Tibial nerve (tissue), 4 donors: ENCODE data around the gene DHX32. TPM values are rescaled to one million over a fixed set of nuclear protein-coding genes. Genes with fewer than 3 reads are reported as not detected.

Experiments
- DNase-seq, 2 donors: peaks; one replicate each; pipeline ENCODE4 v3.0.0-alpha.2; 2019; ENCODE audit warnings: low spot score in 2 of 2
- H3K27ac ChIP-seq, 4 donors: fragments of 200-600 bp; sonication (generic) in 3 of 4; one replicate each; pipeline ENCODE4 v1.5.1; 2017 to 2019; ENCODE audit warnings: mild to moderate bottlenecking in 1 of 4
- H3K27me3 ChIP-seq, 2 donors: fragments of 200-600 bp; sonication (generic) in 1 of 2; one replicate each; pipeline versions ENCODE4 v1.5.1 to v1.6.0; 2017 to 2019
- H3K36me3 ChIP-seq, 3 donors: fragments of 200-600 bp; sonication (generic); one replicate each; pipeline ENCODE4 v1.5.1; 2018 to 2019
- H3K4me1 ChIP-seq, 4 donors: fragments of 200-600 bp; sonication (generic) in 3 of 4; one replicate each; pipeline ENCODE4 v1.5.1; 2017 to 2019
- H3K4me3 ChIP-seq, 4 donors: fragments of 200-600 bp; sonication (generic) in 3 of 4; one replicate each; pipeline ENCODE4 v1.5.1; 2017 to 2019; ENCODE audit warnings: mild to moderate bottlenecking in 1 of 4, moderate library complexity in 1 of 4
- H3K9me3 ChIP-seq, 4 donors: fragments of 200-600 bp; sonication (generic) in 3 of 4; one replicate each; pipeline ENCODE4 v1.5.1; 2017 to 2019
- EP300 ChIP-seq, 2 donors: sonication (generic); formaldehyde crosslinking; IDR thresholded peaks; one replicate each; pipeline ENCODE4 v1.6.1; 2017; ENCODE audit warnings: antibody characterized with exemption in 2 of 2, mild to moderate bottlenecking in 1 of 2
- POLR2A ChIP-seq, 2 donors: fragments of 450-650 bp; IDR thresholded peaks; one replicate each; pipeline ENCODE4 v1.6.1; 2017; ENCODE audit warnings: antibody characterized with exemption in 2 of 2, mild to moderate bottlenecking in 2 of 2, moderate library complexity in 2 of 2
- WGBS, 2 donors: methylation state at CpG; one replicate each; pipeline ENCODE4 v1.1.5; 2018; 5-methylcytosine and 5-hydroxymethylcytosine counted together
- total RNA-seq, 4 donors: library from RNA; depleted of rRNA; stranded (reverse); fragments of >200 nt; gene quantifications; one replicate each; pipeline ENCODE4 v1.1.0, GENCODE V29; 2016
- TF ChIP-seq, protein P1 (sequence below), 5 experiments: fragments of 200-600 bp in 3 of 5; fragments of 450-650 bp in 2 of 5; sonication (generic) in 3 of 5; IDR thresholded peaks; one replicate each; pipeline ENCODE4 v1.5.1; 2016 to 2019; ENCODE audit warnings: antibody characterized with exemption in 5 of 5, mild to moderate bottlenecking in 3 of 5, moderate library complexity in 2 of 5

DHX32 gene
- total RNA-seq, 4 donors from 2014 or later, result 12.5 to 19.5 (median 15.8) TPM

DNA sequence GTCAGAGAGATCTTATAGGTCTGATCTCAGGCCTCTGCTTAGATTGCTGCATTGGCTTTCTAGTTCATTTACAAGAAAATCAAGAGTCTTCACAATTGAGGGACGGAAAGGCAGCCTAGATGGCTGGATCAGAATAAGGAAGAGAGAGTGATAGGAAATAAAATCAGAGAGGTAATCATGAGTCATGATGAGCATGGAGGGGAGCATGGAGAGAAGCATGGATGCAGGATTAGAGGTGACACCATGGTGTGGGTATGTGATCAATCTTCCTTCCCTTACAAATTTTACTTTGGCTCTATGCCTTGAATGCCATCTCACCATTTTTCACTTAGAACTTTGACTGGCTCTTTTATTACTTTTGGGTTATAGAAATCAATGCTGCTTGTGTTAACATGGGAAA, 56.4 kb downstream of the DHX32 start:
- peaks cover 0 to 29% (median 11%) of the 10 kb centered on the region in 3 donors for H3K36me3 ChIP-seq
- DNase-seq, result no peak
- H3K27ac ChIP-seq, result no peak overlapping the region
- H3K4me1 ChIP-seq, result peaks cover 0 to 48% (median 23%) of the 10 kb centered on the region in 4 donors
- H3K27me3 ChIP-seq, result no peaks in the 10 kb centered on the region
- no peaks in the 10 kb centered on the region for H3K9me3 ChIP-seq
- H3K4me3 ChIP-seq, result peak overlapping the region in 2 of 4 donors; percentile 75 to 95
- TF ChIP-seq EP300 (IDR thresholded peaks at IDR 0.05) (no peak), POLR2A (IDR thresholded peaks at IDR 0.05) (no peak)
- TF ChIP-seq, protein P1, sequence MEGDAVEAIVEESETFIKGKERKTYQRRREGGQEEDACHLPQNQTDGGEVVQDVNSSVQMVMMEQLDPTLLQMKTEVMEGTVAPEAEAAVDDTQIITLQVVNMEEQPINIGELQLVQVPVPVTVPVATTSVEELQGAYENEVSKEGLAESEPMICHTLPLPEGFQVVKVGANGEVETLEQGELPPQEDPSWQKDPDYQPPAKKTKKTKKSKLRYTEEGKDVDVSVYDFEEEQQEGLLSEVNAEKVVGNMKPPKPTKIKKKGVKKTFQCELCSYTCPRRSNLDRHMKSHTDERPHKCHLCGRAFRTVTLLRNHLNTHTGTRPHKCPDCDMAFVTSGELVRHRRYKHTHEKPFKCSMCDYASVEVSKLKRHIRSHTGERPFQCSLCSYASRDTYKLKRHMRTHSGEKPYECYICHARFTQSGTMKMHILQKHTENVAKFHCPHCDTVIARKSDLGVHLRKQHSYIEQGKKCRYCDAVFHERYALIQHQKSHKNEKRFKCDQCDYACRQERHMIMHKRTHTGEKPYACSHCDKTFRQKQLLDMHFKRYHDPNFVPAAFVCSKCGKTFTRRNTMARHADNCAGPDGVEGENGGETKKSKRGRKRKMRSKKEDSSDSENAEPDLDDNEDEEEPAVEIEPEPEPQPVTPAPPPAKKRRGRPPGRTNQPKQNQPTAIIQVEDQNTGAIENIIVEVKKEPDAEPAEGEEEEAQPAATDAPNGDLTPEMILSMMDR (IDR thresholded peaks at IDR 0.05), result no peak
- 69 to 76% methylated on average over 1 of the region's 1 CpG for WGBS, 2 donors

DNA sequence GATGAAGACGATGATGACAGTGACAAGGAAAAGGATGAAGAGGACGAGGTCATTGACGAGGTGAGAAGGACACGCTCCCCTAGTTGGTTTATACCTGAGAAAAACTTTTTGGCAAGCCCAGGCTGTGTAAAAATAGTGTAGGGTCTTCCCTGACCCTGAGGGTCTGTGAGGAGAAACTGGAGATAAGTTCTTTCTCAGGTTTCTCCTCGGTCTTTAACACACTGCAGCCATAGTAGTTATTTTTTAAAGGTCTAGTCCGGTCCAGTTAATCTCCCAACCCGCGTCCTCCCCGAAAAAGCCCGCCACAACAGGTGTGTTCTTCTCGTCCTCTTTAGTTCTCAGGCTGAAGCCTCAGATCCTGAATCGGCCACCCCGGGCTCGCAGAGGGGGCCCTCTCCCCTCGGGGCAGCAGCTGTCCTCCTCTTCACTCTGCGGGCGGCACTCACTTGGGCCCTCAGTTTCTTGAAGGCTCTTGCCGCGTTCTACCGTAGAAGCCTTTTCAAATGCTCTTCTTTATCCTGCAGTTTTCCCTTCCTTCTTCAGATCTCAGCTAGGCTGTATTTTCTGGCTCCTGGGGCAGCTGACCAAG, 57.3 kb downstream of the DHX32 start:
- no peak for DNase-seq
- 0 to 1% methylated on average over 20 of the region's 20 CpGs for WGBS, 2 donors
- peak overlapping the region; percentile 75 to 98 (median 91) for H3K4me3 ChIP-seq
- H3K27ac ChIP-seq, result peak overlapping the region; percentile 56 to 93 (median 87)
- TF ChIP-seq POLR2A (IDR thresholded peaks at IDR 0.05) (no peak), EP300 (IDR thresholded peaks at IDR 0.05) (no peak)
- TF ChIP-seq, protein P1 (IDR thresholded peaks at IDR 0.05), result no peak
- peaks cover 0 to 19% (median 11%) of the 10 kb centered on the region in 3 donors for H3K36me3 ChIP-seq
- H3K27me3 ChIP-seq, result no peaks in the 10 kb centered on the region
- H3K4me1 ChIP-seq, result peaks cover 0 to 48% (median 23%) of the 10 kb centered on the region in 4 donors
- H3K9me3 ChIP-seq, result no peaks in the 10 kb centered on the region

DNA sequence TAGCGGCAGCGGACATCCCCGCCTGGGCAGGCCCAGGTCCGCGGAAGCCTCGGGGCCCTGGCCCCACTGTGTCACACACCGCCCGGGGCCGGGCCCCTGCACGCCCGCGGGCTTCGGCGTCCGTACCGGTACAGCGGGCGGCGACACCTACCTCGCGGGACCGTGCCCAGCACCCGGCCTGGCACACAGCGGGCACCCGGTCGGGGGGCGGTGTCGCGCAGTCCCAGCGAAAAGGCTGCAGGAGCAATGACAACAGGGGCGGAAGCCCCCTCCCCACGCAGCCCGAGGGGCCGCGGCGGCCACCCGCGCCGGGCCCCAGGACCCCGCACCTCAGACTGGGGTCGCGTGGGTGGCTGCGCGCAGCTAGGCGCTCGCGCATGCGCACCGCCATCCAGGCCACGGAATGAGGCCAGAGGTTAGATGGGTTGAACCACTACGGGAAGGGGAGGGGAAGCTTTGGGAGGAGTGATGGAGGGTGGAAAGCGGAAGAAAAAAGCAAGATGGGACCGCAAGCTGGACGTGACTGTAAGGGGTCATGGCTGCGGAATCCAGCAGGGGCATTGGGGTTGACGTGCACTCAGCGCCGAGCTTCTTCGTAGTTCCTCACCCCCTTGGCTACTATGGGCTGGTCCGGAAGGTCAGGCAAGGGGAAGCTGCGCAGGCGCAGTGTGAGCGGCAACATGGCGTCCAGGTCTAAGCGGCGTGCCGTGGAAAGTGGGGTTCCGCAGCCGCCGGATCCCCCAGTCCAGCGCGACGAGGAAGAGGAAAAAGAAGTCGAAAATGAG, 58.0 kb downstream of the DHX32 start, which contains the start of the genes BCCIP and UROS:
Gene BCCIP, plus strand, starts transcription at position 669 of the 785 bp plus-strand sequence. Its CDS starts 12 bp downstream, at position 681.
Gene UROS, minus strand, starts transcription at position 381 of the 785 bp plus-strand sequence. CDS start 6,759 bp downstream, outside the sequence.
- Histone ChIP-seq H3K4me1 (peaks cover 0 to 48% (median 23%) of the 10 kb centered on the region in 4 donors), H3K9me3 (no peaks in the 10 kb centered on the region), H3K27ac (peak within 1 kb of the TSS; percentile 56 to 93 (median 87)), H3K36me3 (peaks cover 0 to 12% (median 7%) of the 10 kb centered on the region in 3 donors), H3K4me3 (peak within 1 kb of the TSS; percentile 75 to 98 (median 91)), H3K27me3 (no peaks in the 10 kb centered on the region)
- DNase-seq, result peak; percentile 78 to 84
- 0 to 1% methylated on average over 59 to 68 of the region's 74 CpGs for WGBS, 2 donors
- TF ChIP-seq POLR2A (IDR thresholded peaks at IDR 0.05) (peak in 1 of 2 donors; percentile 49), EP300 (IDR thresholded peaks at IDR 0.05) (peak in 1 of 2 donors; percentile 91)
- TF ChIP-seq, protein P1 (IDR thresholded peaks at IDR 0.05), result peak in 2 of 5 experiments; percentile 34 to 56

DNA sequence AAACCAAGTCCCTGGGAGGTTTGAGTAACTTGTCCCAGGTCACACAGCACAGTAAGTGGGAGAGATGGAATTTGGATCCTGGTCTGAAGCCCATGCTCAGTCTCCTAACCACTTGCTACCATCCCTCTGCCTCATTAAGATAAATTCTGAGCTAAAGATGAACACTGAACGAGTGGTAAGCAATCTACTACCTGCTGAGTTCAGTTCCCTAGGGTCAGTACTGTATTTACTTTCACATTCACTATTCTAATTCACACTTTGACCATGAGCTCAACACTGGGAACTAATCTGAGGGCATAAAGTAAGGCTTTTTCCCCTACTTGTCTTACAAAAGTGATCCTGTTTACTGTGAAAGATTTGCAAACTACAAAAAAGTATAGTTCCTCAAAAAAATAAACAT, 60.4 kb downstream of the DHX32 start:
- Histone ChIP-seq H3K27me3 (no peaks in the 10 kb centered on the region), H3K36me3 (peaks cover 0 to 7% (median 0%) of the 10 kb centered on the region in 3 donors), H3K4me1 (peaks cover 0 to 40% (median 23%) of the 10 kb centered on the region in 4 donors), H3K27ac (no peak overlapping the region), H3K9me3 (no peaks in the 10 kb centered on the region), H3K4me3 (no peak overlapping the region)
- no peak for DNase-seq
- TF ChIP-seq EP300 (IDR thresholded peaks at IDR 0.05), result no peak
- TF ChIP-seq POLR2A (IDR thresholded peaks at IDR 0.05), result no peak
- TF ChIP-seq, protein P1 (IDR thresholded peaks at IDR 0.05), result no peak
- 42 to 59% methylated on average over 1 of the region's 1 CpG for WGBS, 2 donors
